Measurements from ENCODE around the gene PLA2R1.

The PLA2R1 gene

GRCh38 chr2:159891917-159892730 lies 170.3 kb downstream of the PLA2R1 start:
- DNase-seq: no peak

- DNase-seq: no peak
These were observed 171.2 kb downstream of the PLA2R1 start for GRCh38 chr2:159891267-159891588.

GRCh38 chr2:159890551-159891266 lies 171.7 kb downstream of the PLA2R1 start:
- no peak for DNase-seq

- DNase-seq: no peak
These were observed 180.2 kb downstream of the PLA2R1 start for GRCh38 chr2:159882130-159882745.

All from DMS153 (cell line).